Transverse colon (tissue), 4 donors: ENCODE data around the gene PILRA. TPM values are rescaled to one million over a fixed set of nuclear protein-coding genes. Genes with fewer than 3 reads are reported as not detected.
A peak's percentile ranks its signal among the peaks of the same experiment; 100 is the strongest.

Experiments
- DNase-seq: peaks from one replicate; pipeline ENCODE4 v3.0.0-alpha.2; 2019
- H3K27ac ChIP-seq, 4 donors: fragments of 200-600 bp; sonication (generic); 2 replicates each; pipeline ENCODE4 v1.5.1; 2016 to 2018; ENCODE audit warnings: inconsistent platforms in 4 of 4
- H3K27me3 ChIP-seq: fragments of 200-600 bp; sonication (generic); 2 replicates; pipeline ENCODE4 v1.5.1; 2017; ENCODE audit warnings: inconsistent platforms
- H3K36me3 ChIP-seq, 4 donors: fragments of 200-600 bp; sonication (generic); 2 replicates each; pipeline ENCODE4 v1.5.1; 2017 to 2019; ENCODE audit warnings: inconsistent platforms in 4 of 4
- H3K4me1 ChIP-seq, 4 donors: fragments of 200-600 bp; sonication (generic); 2 replicates each; pipeline ENCODE4 v1.5.1; 2017 to 2020; ENCODE audit warnings: inconsistent platforms in 4 of 4
- H3K4me3 ChIP-seq, 4 donors: fragments of 200-600 bp; sonication (generic); 1 replicate in 1 of 4; 2 replicates in 3 of 4; pipeline versions ENCODE4 v1.5.1 to v1.6.1; 2017 to 2019; ENCODE audit warnings: inconsistent platforms in 4 of 4
- H3K9me3 ChIP-seq, 2 donors: fragments of 200-600 bp; sonication (generic); 2 replicates each; pipeline ENCODE4 v1.5.1; 2017 to 2019; ENCODE audit warnings: inconsistent platforms in 2 of 2
- EP300 ChIP-seq: sonication (generic); formaldehyde crosslinking; IDR thresholded peaks from one replicate; pipeline ENCODE4 v1.6.1; 2017; ENCODE audit warnings: antibody characterized with exemption, low read depth
- POLR2A ChIP-seq: fragments of 450-650 bp; IDR thresholded peaks from one replicate; pipeline ENCODE4 v1.6.1; 2016; ENCODE audit warnings: antibody characterized with exemption, mild to moderate bottlenecking, moderate library complexity
- POLR2AphosphoS5 ChIP-seq, 3 donors: sonication (generic); formaldehyde crosslinking; IDR thresholded peaks; one replicate each; pipeline ENCODE4 v1.6.1; 2016; ENCODE audit warnings: antibody characterized with exemption in 3 of 3
- WGBS, 2 donors: methylation state at CpG; one replicate each; pipeline ENCODE4 v1.1.5; 2018; ENCODE audit warnings: low coverage in 1 of 2; 5-methylcytosine and 5-hydroxymethylcytosine counted together
- in situ Hi-C, 4 donors: fragments of 200-750 bp; cut with MboI; loops; one replicate each; pipeline versions ENCODE4 v1.15.0 to v1.15.1; 2017; ENCODE audit warnings: low sequenced_read_pairs in 3 of 4, low pct_ligation_motif_present in 1 of 4, low pct_unique_long_range_greater_than_20kb in 1 of 4
- intact Hi-C: fragments of 100-400 bp; cut with DNase I; formaldehyde crosslinking; loops from one replicate; pipeline ENCODE4 v1.15.1; 2023; ENCODE audit warnings: low total_unique reads
- total RNA-seq, 4 donors: library from RNA; depleted of rRNA; stranded (reverse); fragments of >200 nt; gene quantifications; one replicate each; pipeline ENCODE4 v1.1.0, GENCODE V29; 2016
- TF ChIP-seq, protein P1 (sequence below), 5 experiments: fragments of 200-600 bp in 3 of 5; fragments of 450-650 bp in 2 of 5; sonication (generic) in 3 of 5; IDR thresholded peaks; 1 replicate in 2 of 5; 2 replicates in 3 of 5; pipeline ENCODE4 v1.5.1; 2016 to 2017; ENCODE audit warnings: antibody characterized with exemption in 5 of 5, inconsistent platforms in 3 of 5, mild to moderate bottlenecking in 2 of 5, moderate library complexity in 1 of 5

The PILRA gene
- total RNA-seq, 4 donors from 2014 or later: 1.9 to 4.9 TPM; not detected in 2

GRCh38 chr7:100396421-100396982, 23.2 kb downstream of the PILRA start:
- Histone ChIP-seq H3K4me1 (peaks cover 0 to 7% (median 0%) of the 10 kb centered on the region in 4 donors), H3K9me3 (no peaks in the 10 kb centered on the region), H3K27me3 (no peaks in the 10 kb centered on the region), H3K36me3 (no peaks in the 10 kb centered on the region), H3K27ac (peak overlapping the region in 3 of 4 donors; percentile 25 to 51 (median 49)), H3K4me3 (no peak overlapping the region)
- TF ChIP-seq POLR2AphosphoS5 (IDR thresholded peaks at IDR 0.05) (no peak), POLR2A (no peak), EP300 (no peak)
- TF ChIP-seq, protein P1, sequence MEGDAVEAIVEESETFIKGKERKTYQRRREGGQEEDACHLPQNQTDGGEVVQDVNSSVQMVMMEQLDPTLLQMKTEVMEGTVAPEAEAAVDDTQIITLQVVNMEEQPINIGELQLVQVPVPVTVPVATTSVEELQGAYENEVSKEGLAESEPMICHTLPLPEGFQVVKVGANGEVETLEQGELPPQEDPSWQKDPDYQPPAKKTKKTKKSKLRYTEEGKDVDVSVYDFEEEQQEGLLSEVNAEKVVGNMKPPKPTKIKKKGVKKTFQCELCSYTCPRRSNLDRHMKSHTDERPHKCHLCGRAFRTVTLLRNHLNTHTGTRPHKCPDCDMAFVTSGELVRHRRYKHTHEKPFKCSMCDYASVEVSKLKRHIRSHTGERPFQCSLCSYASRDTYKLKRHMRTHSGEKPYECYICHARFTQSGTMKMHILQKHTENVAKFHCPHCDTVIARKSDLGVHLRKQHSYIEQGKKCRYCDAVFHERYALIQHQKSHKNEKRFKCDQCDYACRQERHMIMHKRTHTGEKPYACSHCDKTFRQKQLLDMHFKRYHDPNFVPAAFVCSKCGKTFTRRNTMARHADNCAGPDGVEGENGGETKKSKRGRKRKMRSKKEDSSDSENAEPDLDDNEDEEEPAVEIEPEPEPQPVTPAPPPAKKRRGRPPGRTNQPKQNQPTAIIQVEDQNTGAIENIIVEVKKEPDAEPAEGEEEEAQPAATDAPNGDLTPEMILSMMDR (IDR thresholded peaks at IDR 0.05): no peak
- intact Hi-C loops: no loop called here
- in situ Hi-C loops: no loop called here
- peak; percentile 41 for DNase-seq
- WGBS, 2 donors: 60 to 66% methylated on average over 6 to 9 of the region's 9 CpGs

DNA sequence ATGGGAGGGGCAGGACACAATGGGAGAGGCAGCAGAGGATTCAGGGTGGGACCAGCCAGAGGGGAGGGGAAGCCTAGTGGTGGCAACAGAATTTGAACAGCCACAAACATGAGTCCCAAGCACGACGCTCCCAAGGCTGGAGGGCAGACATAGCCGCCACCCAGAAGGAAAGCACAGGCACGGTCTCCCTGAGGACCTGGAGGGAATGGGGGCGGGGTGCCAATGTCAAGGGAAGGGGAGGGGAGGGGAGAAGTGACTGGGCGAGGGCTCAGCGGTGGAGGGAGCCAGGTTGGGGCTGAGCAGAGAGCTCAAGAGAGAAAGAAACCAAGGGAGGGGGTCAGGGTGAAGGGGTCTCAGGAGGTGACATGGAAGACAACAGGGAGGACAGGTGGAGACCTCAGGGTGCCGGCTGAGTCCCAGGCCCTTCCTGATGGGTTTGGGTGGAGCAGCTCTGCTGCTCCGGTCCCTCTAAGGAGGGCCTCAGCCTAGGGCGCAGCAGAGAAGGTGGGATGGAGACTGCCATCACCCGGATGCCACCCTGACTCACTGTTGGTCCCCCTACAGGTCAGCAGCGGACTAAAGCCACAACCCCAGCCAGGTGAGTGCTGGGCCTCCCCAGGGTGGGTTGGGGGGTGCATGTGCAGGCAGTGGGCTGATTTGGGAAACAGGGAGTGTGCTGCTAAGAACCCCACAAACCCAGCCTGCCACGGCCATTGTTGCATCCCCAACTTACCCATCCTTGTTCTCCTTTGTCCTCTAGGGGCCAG, 24.2 kb downstream of the PILRA start:
- Histone ChIP-seq H3K9me3 (no peaks in the 10 kb centered on the region), H3K36me3 (no peaks in the 10 kb centered on the region), H3K27ac (no peak overlapping the region), H3K27me3 (no peaks in the 10 kb centered on the region), H3K4me1 (peaks cover 0 to 7% (median 0%) of the 10 kb centered on the region in 4 donors), H3K4me3 (no peak overlapping the region)
- in situ Hi-C loops (no loop called here), intact Hi-C loops (no loop called here)
- 53 to 61% methylated on average over 5 to 13 of the region's 13 CpGs for WGBS, 2 donors
- DNase-seq: no peak
- TF ChIP-seq, protein P1 (IDR thresholded peaks at IDR 0.05): no peak
- TF ChIP-seq POLR2AphosphoS5 (IDR thresholded peaks at IDR 0.05) (no peak), EP300 (no peak), POLR2A (no peak)

DNA sequence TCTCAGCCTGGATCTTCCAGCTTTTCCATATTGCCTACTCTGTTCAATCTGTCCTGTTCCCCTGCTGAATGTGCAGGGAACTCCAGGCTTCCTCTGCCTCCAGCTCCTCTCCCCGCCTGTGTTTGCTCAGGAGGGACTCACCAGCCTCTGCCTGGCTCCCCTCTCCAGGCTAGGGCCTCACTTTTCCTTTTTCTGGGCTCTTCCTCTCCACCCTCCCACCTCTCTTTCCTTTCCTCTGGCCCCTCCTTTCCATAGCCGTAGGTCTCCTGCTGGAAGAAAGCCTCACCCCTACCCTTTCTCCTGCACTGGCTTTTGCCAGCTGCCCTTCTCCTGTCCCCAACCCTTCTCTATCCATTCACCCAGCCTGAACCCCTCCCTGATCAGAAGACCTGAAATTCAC, 25.0 kb downstream of the PILRA start:
- H3K4me1 ChIP-seq: peaks cover 0 to 7% (median 0%) of the 10 kb centered on the region in 4 donors
- no peak overlapping the region for H3K4me3 ChIP-seq
- TF ChIP-seq, protein P1 (IDR thresholded peaks at IDR 0.05): no peak
- no peak overlapping the region for H3K27ac ChIP-seq
- in situ Hi-C loops (no loop called here), intact Hi-C loops (no loop called here)
- no peaks in the 10 kb centered on the region for H3K36me3 ChIP-seq
- WGBS, 2 donors: 52 to 57% methylated on average over 2 of the region's 2 CpGs
- DNase-seq: no peak
- H3K9me3 ChIP-seq: no peaks in the 10 kb centered on the region
- H3K27me3 ChIP-seq: no peaks in the 10 kb centered on the region

GRCh38 chr7:100400041-100400440, 26.8 kb downstream of the PILRA start:
- intact Hi-C loops: no loop called here
- H3K27ac ChIP-seq: no peak overlapping the region
- H3K4me3 ChIP-seq: no peak overlapping the region
- 99 to 100% methylated on average over 3 of the region's 3 CpGs for WGBS, 2 donors
- H3K9me3 ChIP-seq: no peaks in the 10 kb centered on the region
- no peak for DNase-seq
- H3K27me3 ChIP-seq: no peaks in the 10 kb centered on the region
- H3K4me1 ChIP-seq: peaks cover 0 to 7% (median 0%) of the 10 kb centered on the region in 4 donors
- H3K36me3 ChIP-seq: no peaks in the 10 kb centered on the region
- TF ChIP-seq, protein P1 (IDR thresholded peaks at IDR 0.05): no peak
- TF ChIP-seq EP300 (no peak), POLR2AphosphoS5 (IDR thresholded peaks at IDR 0.05) (no peak), POLR2A (no peak)
- in situ Hi-C loops: no loop called here
